HCT116 (cell line): Measurements from ENCODE around the gene TMEM203. TPM values are rescaled to one million over a fixed set of nuclear protein-coding genes. Genes with fewer than 3 reads are reported as not detected.

ENCODE experiments used
- ATAC-seq: fragments of 200-7000 bp; cut with Tn5 transposase; 2 replicates; pipeline ENCODE4 v1.9.1; 2020; ENCODE audit warnings: mild to moderate bottlenecking, moderate library complexity
- BruUV-seq: library from RNA; stranded (reverse); fragments of 400-500 nt; replicated peaks from 2 replicates; lab custom pipeline; 2021; lab: Mats Ljungman, UMichigan
- CTCF ChIA-PET: fragments of 300-600 bp; sonication (Branson Sonifier 250); formaldehyde crosslinking; loops from one replicate; lab custom pipeline; 2021; ENCODE audit warnings: antibody characterized with exemption; lab: Charles Lee
- POLR2A ChIA-PET: fragments of 300-600, 350-600 bp; sonication (Branson Sonifier 250); formaldehyde crosslinking; loops from one replicate; lab custom pipeline; 2021; ENCODE audit warnings: antibody characterized with exemption; lab: Charles Lee
- RAD21 ChIA-PET, 2 experiments: fragments of 300-600 bp; sonication (Branson Sonifier 250); formaldehyde crosslinking; loops; one replicate each; lab custom pipeline; 2023; ENCODE audit warnings: low total read pairs in 2 of 2; ENCODE audit not compliant: uncharacterized antibody in 2 of 2, unreplicated experiment in 2 of 2, low non-redundant PET in 1 of 2; lab: Charles Lee
- DNase-seq: peaks from one replicate; pipeline ENCODE4 v3.0.0-alpha.2; 2010; ENCODE audit warnings: low read depth, low spot score
- H2AFZ ChIP-seq: fragments of 200-600 bp; shearing (Covaris generic), sonication (generic); 2 replicates; pipeline ENCODE4 v1.6.1; 2017; ENCODE audit warnings: low read depth, mixed run types, mixed read lengths, antibody characterized with exemption, low read length; ENCODE audit not compliant: poor library complexity, severe bottlenecking
- H3K27ac ChIP-seq: 2 replicates; pipeline ENCODE4 v1.5.1; 2012; ENCODE audit warnings: low read depth, low read length
- H3K27me3 ChIP-seq: fragments of 200-600 bp; sonication (generic); 2 replicates; pipeline ENCODE4 v1.6.1; 2016; ENCODE audit warnings: mixed run types, low read length, mixed read lengths; ENCODE audit not compliant: insufficient read depth
- H3K36me3 ChIP-seq, 2 experiments: fragments of 200-500 bp in 1 of 2; fragments of 200-600 bp in 1 of 2; sonication (Bioruptor generic) in 1 of 2; sonication (generic) in 1 of 2; 2 replicates each; pipeline versions ENCODE4 v1.5.1 to v1.6.1; 2014 to 2016; ENCODE audit warnings: low read length in 2 of 2, inconsistent platforms in 1 of 2, mixed read lengths in 1 of 2, mixed run types in 1 of 2; ENCODE audit not compliant: insufficient read depth in 2 of 2, control insufficient read depth in 1 of 2
- H3K4me1 ChIP-seq, 2 experiments: fragments of 200-600 bp in 1 of 2; sonication (generic) in 1 of 2; 2 replicates each; pipeline versions ENCODE4 v1.5.1 to v1.6.1; 2012 to 2017; ENCODE audit warnings: low read length in 2 of 2, inconsistent platforms in 1 of 2, mild to moderate bottlenecking in 1 of 2, mixed read lengths in 1 of 2, mixed run types in 1 of 2, moderate library complexity in 1 of 2; ENCODE audit not compliant: insufficient read depth in 2 of 2, control insufficient read depth in 1 of 2
- H3K4me2 ChIP-seq: fragments of 200-600 bp; sonication (generic); 2 replicates; pipeline ENCODE4 v1.6.1; 2017; ENCODE audit warnings: mixed run types, low read length, mixed read lengths
- H3K4me3 ChIP-seq, 2 experiments: fragments of 200-600 bp in 1 of 2; sonication (generic) in 1 of 2; replicated peaks in 1 of 2; 2 replicates each; pipeline ENCODE4 v1.5.1; 2011 to 2016; ENCODE audit warnings: low read length in 2 of 2, control low read depth in 1 of 2, low read depth in 1 of 2, mild to moderate bottlenecking in 1 of 2, mixed read lengths in 1 of 2, mixed run types in 1 of 2
- H3K79me2 ChIP-seq: fragments of 200-600 bp; sonication (generic); 2 replicates; pipeline ENCODE4 v1.6.1; 2017; ENCODE audit warnings: mild to moderate bottlenecking, mixed run types, low read length, moderate library complexity, mixed read lengths; ENCODE audit not compliant: insufficient read depth
- H3K9ac ChIP-seq: fragments of 200-600 bp; sonication (generic); 2 replicates; pipeline ENCODE4 v1.6.1; 2016; ENCODE audit warnings: low read length, mixed read lengths
- H3K9me2 ChIP-seq: fragments of 200-600 bp; sonication (generic), shearing (Covaris generic); 2 replicates; pipeline ENCODE4 v1.6.1; 2017; ENCODE audit warnings: mixed run types, mild to moderate bottlenecking, moderate library complexity; ENCODE audit not compliant: insufficient read depth
- H3K9me3 ChIP-seq, 2 experiments: fragments of 200-500 bp in 1 of 2; fragments of 200-600 bp in 1 of 2; sonication (Bioruptor generic) in 1 of 2; sonication (generic) in 1 of 2; 2 replicates each; pipeline ENCODE4 v1.6.1; 2014 to 2017; ENCODE audit warnings: low read length in 2 of 2, mixed read lengths in 2 of 2, inconsistent platforms in 1 of 2, low read depth in 1 of 2, mild to moderate bottlenecking in 1 of 2, mixed run types in 1 of 2, moderate library complexity in 1 of 2; ENCODE audit not compliant: control insufficient read depth in 1 of 2, insufficient read depth in 1 of 2
- H4K20me1 ChIP-seq: fragments of 200-600 bp; sonication (generic), shearing (Covaris generic); 2 replicates; pipeline ENCODE4 v1.6.1; 2017; ENCODE audit warnings: mixed run types, mild to moderate bottlenecking, moderate library complexity; ENCODE audit not compliant: insufficient read depth
- CBX3 ChIP-seq: IDR thresholded peaks from 2 replicates; pipeline ENCODE4 v1.6.1; 2012; ENCODE audit warnings: low read depth
- CEBPB ChIP-seq: IDR thresholded peaks from 2 replicates; pipeline ENCODE4 v1.6.1; 2012; ENCODE audit warnings: low read depth
- EGR1 ChIP-seq: IDR thresholded peaks from 2 replicates; pipeline ENCODE4 v1.6.1; 2012; ENCODE audit warnings: low read depth
- EZH2 ChIP-seq: fragments of 200-600 bp; sonication (generic); IDR thresholded peaks from 2 replicates; pipeline ENCODE4 v1.6.1; 2017; ENCODE audit warnings: antibody characterized with exemption, mixed run types
- JUND ChIP-seq: IDR thresholded peaks from 2 replicates; pipeline ENCODE4 v1.6.1; 2012
- POLR2A ChIP-seq: IDR thresholded peaks from 2 replicates; pipeline ENCODE4 v1.7.0; 2011; ENCODE audit warnings: borderline replicate concordance; ENCODE audit not compliant: insufficient read depth, insufficient read length; ENCODE audit errors: extremely low read depth
- RAD21 ChIP-seq: IDR thresholded peaks from 2 replicates; pipeline ENCODE4 v1.6.1; 2012; ENCODE audit warnings: low read depth, mild to moderate bottlenecking
- SIN3A ChIP-seq: IDR thresholded peaks from 2 replicates; pipeline ENCODE4 v1.6.1; 2012; ENCODE audit warnings: low read depth
- SP1 ChIP-seq: IDR thresholded peaks from 2 replicates; pipeline ENCODE4 v1.6.1; 2012; ENCODE audit warnings: low read depth
- SRF ChIP-seq: IDR thresholded peaks from 2 replicates; pipeline ENCODE4 v1.6.1; 2012; ENCODE audit warnings: low read depth
- TCF7L2 ChIP-seq: IDR thresholded peaks from 2 replicates; pipeline ENCODE4 v1.7.0; 2011; ENCODE audit warnings: borderline replicate concordance, inconsistent platforms; ENCODE audit not compliant: insufficient read depth, insufficient read length; ENCODE audit errors: extremely low read depth
- YY1 ChIP-seq: IDR thresholded peaks from 2 replicates; pipeline ENCODE4 v1.6.1; 2011; ENCODE audit warnings: low read length, low read depth, moderate library complexity, mild to moderate bottlenecking; ENCODE audit not compliant: insufficient replicate concordance; ENCODE audit errors: extremely low read depth
- ZNF274 ChIP-seq: fragments of 200-500 bp; sonication (Bioruptor generic); IDR thresholded peaks from 2 replicates; pipeline ENCODE4 v1.6.1; 2014; ENCODE audit warnings: mild to moderate bottlenecking, low read depth, low read length, inconsistent platforms
- intact Hi-C: fragments of 100-400 bp; cut with micrococcal nuclease; formaldehyde crosslinking; loops from 2 replicates; pipeline ENCODE4 v1.10.0; 2022
- total RNA-seq: library from RNA; stranded (reverse); gene quantifications from one replicate; pipeline ENCODE4 v1.2.1, GENCODE V29; 2021; ENCODE audit not compliant: unreplicated experiment
- TF ChIP-seq, protein P1 (sequence below): IDR thresholded peaks from 2 replicates; pipeline ENCODE4 v1.6.1; 2011; ENCODE audit warnings: mild to moderate bottlenecking, low read length, moderate library complexity; ENCODE audit not compliant: insufficient replicate concordance; ENCODE audit errors: extremely low read depth
- TF ChIP-seq, protein P2 (sequence below), 3 experiments: fragments of 200-600 bp in 1 of 3; sonication (generic) in 1 of 3; IDR thresholded peaks in 2 of 3; conservative IDR thresholded peaks in 1 of 3; 2 replicates each; pipeline ENCODE4 v1.5.1; 2012 to 2017; ENCODE audit warnings: low read depth in 2 of 3, low read length in 2 of 3, antibody characterized with exemption in 1 of 3, borderline replicate concordance in 1 of 3, control low read depth in 1 of 3, mild to moderate bottlenecking in 1 of 3, mixed read lengths in 1 of 3, mixed run types in 1 of 3, moderate library complexity in 1 of 3; ENCODE audit not compliant: insufficient read depth in 1 of 3

TMEM203 gene
- total RNA-seq, 1 experiment from 2014 or later = 45.0 TPM

- TF ChIP-seq RAD21 (no peak), JUND (no peak), TCF7L2 (no peak), SIN3A (no peak), EGR1 (no peak), CBX3 (no peak), SRF (no peak), CEBPB (no peak), POLR2A (no peak)
- Histone ChIP-seq H3K9me3 (no peaks in the 10 kb centered on the region), H3K27me3 (no peaks in the 10 kb centered on the region), H3K4me1 (peaks cover 23 to 38% of the 10 kb centered on the region in 2 experiments), H3K36me3 (no peaks in the 10 kb centered on the region), H3K27ac (no peak overlapping the region), H3K9ac (no peak overlapping the region), H3K79me2 (no peaks in the 10 kb centered on the region; the same call in 1 of the 2 replicates), H4K20me1 (no peaks in the 10 kb centered on the region), H3K9me2 (no peaks in the 10 kb centered on the region), H3K4me3 (no peak overlapping the region), H3K4me2 (no peak overlapping the region), H2AFZ (no peak overlapping the region)
- ChIA-PET RAD21 (no interaction called here), CTCF (no interaction called here), POLR2A (no interaction called here)
- ATAC-seq (no peak), DNase-seq (no peak)
- no TSS peak for BruUV-seq
- intact Hi-C loops = no loop called here
Measured at GRCh38 chr9:137233143-137233980, 27.9 kb upstream of the TMEM203 start.

GRCh38 chr9:137232510-137232909 is 27.1 kb upstream of the TMEM203 start:
- Histone ChIP-seq H3K4me1 (peaks cover 20 to 37% of the 10 kb centered on the region in 2 experiments), H3K27me3 (no peaks in the 10 kb centered on the region), H3K9ac (no peak overlapping the region), H3K36me3 (no peaks in the 10 kb centered on the region), H2AFZ (no peak overlapping the region), H3K4me2 (no peak overlapping the region), H3K9me3 (no peaks in the 10 kb centered on the region), H4K20me1 (no peaks in the 10 kb centered on the region), H3K79me2 (no peaks in the 10 kb centered on the region), H3K4me3 (no peak overlapping the region), H3K27ac (no peak overlapping the region), H3K9me2 (no peaks in the 10 kb centered on the region)
- CTCF ChIA-PET = no interaction called here
- RAD21 ChIA-PET = no interaction called here
- intact Hi-C loops = no loop called here
- no peak for DNase-seq
- BruUV-seq = no TSS peak
- POLR2A ChIA-PET = no interaction called here
- TF ChIP-seq, protein P1, sequence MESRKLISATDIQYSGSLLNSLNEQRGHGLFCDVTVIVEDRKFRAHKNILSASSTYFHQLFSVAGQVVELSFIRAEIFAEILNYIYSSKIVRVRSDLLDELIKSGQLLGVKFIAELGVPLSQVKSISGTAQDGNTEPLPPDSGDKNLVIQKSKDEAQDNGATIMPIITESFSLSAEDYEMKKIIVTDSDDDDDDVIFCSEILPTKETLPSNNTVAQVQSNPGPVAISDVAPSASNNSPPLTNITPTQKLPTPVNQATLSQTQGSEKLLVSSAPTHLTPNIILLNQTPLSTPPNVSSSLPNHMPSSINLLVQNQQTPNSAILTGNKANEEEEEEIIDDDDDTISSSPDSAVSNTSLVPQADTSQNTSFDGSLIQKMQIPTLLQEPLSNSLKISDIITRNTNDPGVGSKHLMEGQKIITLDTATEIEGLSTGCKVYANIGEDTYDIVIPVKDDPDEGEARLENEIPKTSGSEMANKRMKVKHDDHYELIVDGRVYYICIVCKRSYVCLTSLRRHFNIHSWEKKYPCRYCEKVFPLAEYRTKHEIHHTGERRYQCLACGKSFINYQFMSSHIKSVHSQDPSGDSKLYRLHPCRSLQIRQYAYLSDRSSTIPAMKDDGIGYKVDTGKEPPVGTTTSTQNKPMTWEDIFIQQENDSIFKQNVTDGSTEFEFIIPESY = no peak
- TF ChIP-seq SP1 (no peak), ZNF274 (no peak), RAD21 (no peak), YY1 (no peak), SRF (no peak), JUND (no peak), EZH2 (no peak), CEBPB (no peak)
- TF ChIP-seq, protein P2, sequence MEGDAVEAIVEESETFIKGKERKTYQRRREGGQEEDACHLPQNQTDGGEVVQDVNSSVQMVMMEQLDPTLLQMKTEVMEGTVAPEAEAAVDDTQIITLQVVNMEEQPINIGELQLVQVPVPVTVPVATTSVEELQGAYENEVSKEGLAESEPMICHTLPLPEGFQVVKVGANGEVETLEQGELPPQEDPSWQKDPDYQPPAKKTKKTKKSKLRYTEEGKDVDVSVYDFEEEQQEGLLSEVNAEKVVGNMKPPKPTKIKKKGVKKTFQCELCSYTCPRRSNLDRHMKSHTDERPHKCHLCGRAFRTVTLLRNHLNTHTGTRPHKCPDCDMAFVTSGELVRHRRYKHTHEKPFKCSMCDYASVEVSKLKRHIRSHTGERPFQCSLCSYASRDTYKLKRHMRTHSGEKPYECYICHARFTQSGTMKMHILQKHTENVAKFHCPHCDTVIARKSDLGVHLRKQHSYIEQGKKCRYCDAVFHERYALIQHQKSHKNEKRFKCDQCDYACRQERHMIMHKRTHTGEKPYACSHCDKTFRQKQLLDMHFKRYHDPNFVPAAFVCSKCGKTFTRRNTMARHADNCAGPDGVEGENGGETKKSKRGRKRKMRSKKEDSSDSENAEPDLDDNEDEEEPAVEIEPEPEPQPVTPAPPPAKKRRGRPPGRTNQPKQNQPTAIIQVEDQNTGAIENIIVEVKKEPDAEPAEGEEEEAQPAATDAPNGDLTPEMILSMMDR (IDR thresholded peaks at IDR 0.05 in 2 of 3, conservative IDR thresholded peaks at IDR 0.05 in 1 of 3; ENCODE audit: borderline replicate concordance in 1 of 3, insufficient read depth in 1 of 3, low read depth in 2 of 3, low read length in 2 of 3) = no peak
- TF ChIP-seq, all 23 proteins: peak for 0
- no peak for ATAC-seq
